ENCODE measurements around the gene NAV3. TPM values are rescaled to one million over a fixed set of nuclear protein-coding genes. Genes with fewer than 3 reads are reported as not detected.

Gene NAV3
- total and polyA plus RNA-seq, 2 of the 4 experiments (the other 2 are of a cell fraction), result 25.5 to 106 TPM

DNA sequence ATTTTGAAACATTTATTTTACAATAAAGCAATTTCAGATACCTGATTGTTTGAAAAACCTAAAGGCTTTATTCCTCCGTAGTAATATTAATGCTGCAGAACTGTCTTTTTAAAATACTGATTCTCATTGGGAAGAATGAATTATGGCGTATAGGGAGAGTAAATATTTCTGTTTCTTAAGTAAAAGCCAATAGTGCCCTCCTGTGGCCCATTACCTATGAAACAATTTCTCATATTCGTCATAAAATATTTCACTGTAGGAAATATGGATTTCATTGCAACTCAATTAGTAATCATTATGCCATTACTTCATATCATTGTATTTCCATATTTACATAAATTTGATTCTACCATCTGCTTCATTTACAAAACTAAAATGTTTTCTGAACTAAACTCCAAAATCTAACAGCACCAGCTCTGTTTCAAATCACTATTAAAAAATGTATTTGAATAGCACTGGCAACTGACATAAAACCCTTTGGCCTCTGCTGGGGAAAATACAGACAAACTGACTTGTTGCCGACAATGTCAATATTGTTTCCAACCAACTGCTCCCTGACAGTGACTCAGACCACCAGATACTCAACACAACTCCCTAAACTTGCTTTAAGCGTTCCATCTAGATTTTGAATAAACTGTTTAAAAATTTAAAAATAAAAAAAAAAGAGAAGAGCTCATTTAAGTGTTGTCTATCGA lies 290.3 kb downstream of the NAV3 start:
- CTCF ChIA-PET, result interaction anchor here (0.6 kb wide), 1 partner anchor 31 kb away, joined by 3 read pairs; no protein-coding TSS in a partner anchor
- no peak overlapping the region for H2BK15ac ChIP-seq (ENCODE audit: low read depth, low read length)
- H2BK5ac ChIP-seq (ENCODE audit: low read depth, low read length, poor library complexity, severe bottlenecking), result no peak overlapping the region
- POLR2A ChIA-PET (ENCODE audit: unreplicated experiment), result no interaction called here
- H3K9ac ChIP-seq (ENCODE audit: low read depth, low read length), result no peak overlapping the region
- intact Hi-C loops (cut with micrococcal nuclease) (loop anchor here (1.0 kb wide), 1 partner anchor 121 kb away; no protein-coding TSS in a partner anchor), dilution Hi-C loops (cut with HindIII; ENCODE audit: low sequenced_read_pairs, unreplicated experiment) (no loop called here), in situ Hi-C loops (cut with MboI; ENCODE audit: low sequenced_read_pairs) (no loop called here)
- H3K27me3 ChIP-seq (ENCODE audit: control insufficient read depth, insufficient read depth, low read length), result no peaks in the 10 kb centered on the region
- H3K4me1 ChIP-seq (ENCODE audit: control insufficient read depth, insufficient read depth, low read length), result no peaks in the 10 kb centered on the region; the same call in 1 of the 2 replicates
- H3K4me3 ChIP-seq (ENCODE audit: insufficient read depth, low read depth, low read length), result no peak overlapping the region
- H4K91ac ChIP-seq (ENCODE audit: insufficient read depth, low read depth, low read length), result no peak overlapping the region
- H3K4ac ChIP-seq (ENCODE audit: low read depth, low read length), result no peak overlapping the region
- no peak overlapping the region for H3K14ac ChIP-seq (replicated peaks; ENCODE audit: low read depth, low read length)
- H2BK120ac ChIP-seq (ENCODE audit: low read depth, low read length), result no peak overlapping the region
- no peak overlapping the region for H3K18ac ChIP-seq (ENCODE audit: low read depth, low read length)
- peaks cover 9% of the 10 kb centered on the region for H3K9me1 ChIP-seq (ENCODE audit: insufficient read depth, low read length)
- H3K4me2 ChIP-seq (ENCODE audit: low read depth, low read length), result no peak overlapping the region
- H2AFZ ChIP-seq (replicated peaks; ENCODE audit: low read length, poor library complexity), result no peak overlapping the region
- no peak overlapping the region for H3K56ac ChIP-seq (ENCODE audit: extremely low read depth, insufficient read depth, low read length)
- H3K27ac ChIP-seq (ENCODE audit: insufficient read depth, low read length), result no peak overlapping the region
- H2BK20ac ChIP-seq (ENCODE audit: low read depth, low read length), result no peak overlapping the region
- H4K5ac ChIP-seq (ENCODE audit: low read depth, low read length), result no peak overlapping the region
- BruUV-seq (replicated peaks), result no TSS peak
- H3K23ac ChIP-seq (ENCODE audit: low read depth, low read length), result no peak overlapping the region
- ATAC-seq (ENCODE audit: low read depth) (no peak), DNase-seq (peak; percentile 52)
- no peaks in the 10 kb centered on the region for H3K9me3 ChIP-seq (ENCODE audit: control insufficient read depth, insufficient read depth, low read length)
- no peak overlapping the region for H4K8ac ChIP-seq (ENCODE audit: low read depth in 2 of 2, low read length in 2 of 2)
- WGBS, 2 experiments (ENCODE audit: extremely low coverage in 2 of 2, insufficient read length in 1 of 2), result no CpG with 5 or more reads among the region's 6 CpGs
- H4K20me1 ChIP-seq (ENCODE audit: insufficient read depth, low read length), result no peaks in the 10 kb centered on the region
- peaks cover 11 to 23% of the 10 kb centered on the region in 2 experiments; a peak in 3 of 4 replicates for H3K79me1 ChIP-seq (ENCODE audit: low read depth in 1 of 2, low read length in 2 of 2)
- H3K36me3 ChIP-seq (ENCODE audit: control insufficient read depth, insufficient read depth, low read length), result peaks cover 9% of the 10 kb centered on the region
- H2AK9ac ChIP-seq (replicated peaks; ENCODE audit: low read depth, low read length, poor library complexity), result no peak overlapping the region
- TF ChIP-seq, protein P1, sequence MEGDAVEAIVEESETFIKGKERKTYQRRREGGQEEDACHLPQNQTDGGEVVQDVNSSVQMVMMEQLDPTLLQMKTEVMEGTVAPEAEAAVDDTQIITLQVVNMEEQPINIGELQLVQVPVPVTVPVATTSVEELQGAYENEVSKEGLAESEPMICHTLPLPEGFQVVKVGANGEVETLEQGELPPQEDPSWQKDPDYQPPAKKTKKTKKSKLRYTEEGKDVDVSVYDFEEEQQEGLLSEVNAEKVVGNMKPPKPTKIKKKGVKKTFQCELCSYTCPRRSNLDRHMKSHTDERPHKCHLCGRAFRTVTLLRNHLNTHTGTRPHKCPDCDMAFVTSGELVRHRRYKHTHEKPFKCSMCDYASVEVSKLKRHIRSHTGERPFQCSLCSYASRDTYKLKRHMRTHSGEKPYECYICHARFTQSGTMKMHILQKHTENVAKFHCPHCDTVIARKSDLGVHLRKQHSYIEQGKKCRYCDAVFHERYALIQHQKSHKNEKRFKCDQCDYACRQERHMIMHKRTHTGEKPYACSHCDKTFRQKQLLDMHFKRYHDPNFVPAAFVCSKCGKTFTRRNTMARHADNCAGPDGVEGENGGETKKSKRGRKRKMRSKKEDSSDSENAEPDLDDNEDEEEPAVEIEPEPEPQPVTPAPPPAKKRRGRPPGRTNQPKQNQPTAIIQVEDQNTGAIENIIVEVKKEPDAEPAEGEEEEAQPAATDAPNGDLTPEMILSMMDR (conservative IDR thresholded peaks at IDR 0.05; ENCODE audit: low read depth, low read length), result peak; percentile 46
- TF ChIP-seq SMC3 (IDR thresholded peaks at IDR 0.05; ENCODE audit: low read depth, low read length), result peak; percentile 22; the same call in 1 of the 2 replicates
- TF ChIP-seq RAD21 (IDR thresholded peaks at IDR 0.05; ENCODE audit: low read length), result peak; percentile 51
- no peak for TF ChIP-seq BHLHE40 (IDR thresholded peaks at IDR 0.05; ENCODE audit: low read depth, low read length)
- H2AK5ac ChIP-seq (ENCODE audit: low read depth, low read length), result no peak overlapping the region

All from IMR-90 (cell line).